ENCODE data around the gene LARGE1. TPM values are rescaled to one million over a fixed set of nuclear protein-coding genes. Genes with fewer than 3 reads are reported as not detected.

The LARGE1 gene
- polyA plus RNA-seq, 3 donors from 2014 or later = 0.04 to 0.29 TPM; not detected in 1

DNA sequence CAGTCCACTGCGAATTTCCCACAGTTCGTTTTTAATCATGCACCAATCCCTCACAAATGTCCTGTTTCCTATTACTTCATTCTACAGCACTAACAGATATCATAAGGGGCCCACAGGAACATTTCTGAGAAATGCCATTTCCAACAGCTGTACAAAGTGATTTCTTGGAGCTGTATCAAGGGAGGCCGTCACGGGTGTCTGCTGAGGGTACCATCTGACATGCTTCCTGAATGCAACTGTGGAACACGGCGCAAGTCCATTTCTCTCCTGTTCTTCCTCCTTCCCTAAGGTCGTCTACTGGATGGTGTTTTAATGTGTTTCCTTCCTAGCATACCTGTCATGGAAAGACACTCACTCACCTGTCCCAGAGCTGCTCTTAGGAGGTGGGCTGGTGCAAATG is 320.7 kb downstream of the LARGE1 start:
- Mint-ChIP-seq H3K9me3 (peaks cover 0 to 4% (median 1%) of the 10 kb centered on the region in 6 donors), H3K4me3 (no peak overlapping the region), H3K27me3 (ENCODE audit: low read depth in 3 of 3) (peaks cover 0 to 2% (median 2%) of the 10 kb centered on the region in 3 donors), H3K36me3 (peaks cover 0 to 10% (median 2%) of the 10 kb centered on the region in 3 donors), H3K27ac (no peak overlapping the region), H3K4me1 (no peaks in the 10 kb centered on the region)
- DNase-seq = no peak

DNA sequence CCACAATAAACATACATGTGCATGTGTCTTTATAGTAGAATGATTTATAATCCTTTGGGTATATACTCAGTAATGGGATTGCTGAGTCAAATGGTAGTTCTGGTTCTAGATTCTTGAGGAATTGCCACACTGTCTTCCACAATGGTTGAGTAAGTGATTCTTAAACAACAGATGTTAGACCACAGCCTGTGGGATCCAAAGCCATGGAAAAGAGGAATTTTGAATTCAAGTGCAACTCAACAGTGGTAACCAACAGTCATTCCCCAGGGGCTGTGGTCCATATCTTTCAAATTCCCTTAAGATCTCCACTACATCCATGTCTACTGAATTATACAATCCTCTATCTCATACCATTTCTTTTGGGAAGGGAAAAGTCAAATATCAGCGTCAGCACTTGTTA is 321.5 kb downstream of the LARGE1 start:
- Mint-ChIP-seq H3K4me1 (no peaks in the 10 kb centered on the region), H3K27ac (no peak overlapping the region), H3K4me3 (no peak overlapping the region), H3K27me3 (ENCODE audit: low read depth in 3 of 3) (peaks cover 0 to 2% (median 2%) of the 10 kb centered on the region in 3 donors), H3K9me3 (peaks cover 0 to 4% (median 1%) of the 10 kb centered on the region in 6 donors), H3K36me3 (peaks cover 0 to 10% (median 2%) of the 10 kb centered on the region in 3 donors)
- DNase-seq = no peak

DNA sequence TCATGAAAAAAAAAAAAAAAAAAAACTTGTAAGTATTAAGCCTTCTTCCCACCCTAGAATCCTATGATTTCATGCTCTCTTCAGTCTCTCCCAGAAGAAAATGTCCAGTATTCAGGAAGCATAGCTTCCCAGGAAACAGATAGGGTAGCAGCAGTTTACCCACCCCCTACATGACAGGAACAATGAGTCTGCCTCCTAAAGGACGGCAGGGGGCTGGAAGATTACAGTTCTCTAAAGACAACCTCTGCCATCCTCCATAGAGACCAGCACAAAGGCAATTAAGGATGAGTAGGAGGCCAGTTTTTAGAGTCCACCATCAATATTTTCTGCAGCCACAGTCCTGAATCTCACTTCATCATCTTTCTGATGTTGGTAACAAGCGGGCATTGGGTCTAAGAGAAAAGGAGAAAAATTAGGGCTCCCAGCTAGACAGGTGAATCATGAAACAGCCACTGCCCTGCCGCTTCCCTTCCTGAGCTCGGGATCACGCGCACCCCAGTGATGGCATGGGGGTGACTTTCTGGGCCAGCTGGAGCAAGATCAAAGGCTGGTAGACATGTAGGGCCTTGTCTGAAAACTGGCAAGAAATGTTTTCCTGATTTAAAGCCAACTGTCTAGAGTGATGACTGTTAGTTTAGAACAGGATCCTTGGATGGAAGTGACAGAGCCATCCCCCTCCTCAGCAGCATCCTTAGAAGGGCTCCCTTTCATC is 322.8 kb downstream of the LARGE1 start:
- H3K9me3 Mint-ChIP-seq = peaks cover 0 to 4% (median 1%) of the 10 kb centered on the region in 6 donors
- peaks cover 0 to 2% (median 2%) of the 10 kb centered on the region in 3 donors for H3K27me3 Mint-ChIP-seq (ENCODE audit: low read depth in 3 of 3)
- no peaks in the 10 kb centered on the region for H3K4me1 Mint-ChIP-seq
- no peak overlapping the region for H3K4me3 Mint-ChIP-seq
- H3K36me3 Mint-ChIP-seq = peaks cover 0 to 10% (median 2%) of the 10 kb centered on the region in 3 donors
- DNase-seq = no peak
- no peak overlapping the region for H3K27ac Mint-ChIP-seq

DNA sequence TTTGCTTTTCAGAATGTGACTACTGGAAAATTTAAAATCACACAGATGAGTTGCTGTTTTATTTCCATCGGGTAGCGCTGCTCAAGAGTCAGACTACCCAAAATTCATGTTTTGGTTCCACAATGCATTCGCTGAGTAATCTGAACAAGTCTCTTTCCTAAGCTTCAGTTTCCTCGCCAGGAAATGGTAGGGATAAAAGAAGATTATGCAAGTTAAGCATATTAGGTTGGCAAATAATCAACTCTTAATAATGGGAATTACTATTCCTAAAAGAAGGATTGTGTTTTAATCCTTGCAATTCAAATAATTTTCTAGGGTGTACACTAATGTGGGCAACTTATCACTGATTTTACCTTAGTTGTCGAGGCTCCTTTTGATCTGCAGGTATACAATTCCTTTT is 326.5 kb downstream of the LARGE1 start:
- DNase-seq = no peak
- Mint-ChIP-seq H3K4me1 (no peaks in the 10 kb centered on the region), H3K27ac (no peak overlapping the region), H3K9me3 (peaks cover 0 to 4% (median under 1%) of the 10 kb centered on the region in 6 donors), H3K4me3 (no peak overlapping the region), H3K36me3 (peaks cover 0 to 4% (median 2%) of the 10 kb centered on the region in 3 donors), H3K27me3 (ENCODE audit: low read depth in 3 of 3) (peaks cover 0 to 2% (median 0%) of the 10 kb centered on the region in 3 donors)

DNA sequence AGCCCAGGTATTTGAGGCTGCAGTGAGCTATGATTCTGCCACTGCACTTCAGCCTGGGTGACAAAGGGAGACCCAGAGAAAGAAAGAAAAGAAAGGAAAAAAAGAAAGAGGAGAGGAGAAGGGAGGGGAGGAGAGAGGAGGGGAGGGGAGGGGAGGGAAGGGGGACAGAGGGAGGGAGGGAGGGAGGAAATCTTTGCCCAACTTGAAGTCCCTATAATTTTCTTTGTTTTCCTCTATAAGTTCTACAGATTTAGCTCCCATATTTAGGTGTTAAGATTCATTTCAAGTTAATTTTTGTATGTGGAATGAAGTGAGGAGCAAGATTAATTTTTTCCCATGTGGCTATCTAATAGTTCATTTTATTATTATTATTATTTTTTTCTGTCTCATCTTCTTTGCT is 328.3 kb downstream of the LARGE1 start:
- no peaks in the 10 kb centered on the region for H3K27me3 Mint-ChIP-seq (ENCODE audit: low read depth in 3 of 3)
- DNase-seq = no peak

DNA sequence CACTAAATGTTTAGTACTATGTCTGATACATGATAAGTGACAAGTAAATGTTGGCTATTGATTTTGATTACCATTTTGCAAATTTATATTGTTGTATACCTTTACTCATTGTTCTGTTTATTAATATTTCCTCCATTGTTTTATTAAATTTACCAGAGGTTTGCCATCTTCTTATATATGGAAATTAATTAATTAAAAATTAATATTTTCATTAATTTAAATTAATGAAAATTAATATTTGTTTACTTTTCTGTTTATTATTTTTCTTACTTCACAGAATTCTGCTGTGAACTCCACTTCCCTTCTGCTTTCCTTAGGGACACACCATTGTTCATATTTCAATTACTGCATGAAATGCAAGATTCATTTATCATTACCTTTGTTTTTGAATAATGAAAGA is 331.0 kb downstream of the LARGE1 start:
- Mint-ChIP-seq H3K4me3 (no peak overlapping the region), H3K4me1 (no peaks in the 10 kb centered on the region), H3K27me3 (ENCODE audit: low read depth in 3 of 3) (no peaks in the 10 kb centered on the region), H3K36me3 (no peaks in the 10 kb centered on the region), H3K27ac (no peak overlapping the region), H3K9me3 (peaks cover 0 to 2% (median 0%) of the 10 kb centered on the region in 6 donors)
- no peak for DNase-seq

More for the DNA sequence above, 328.3 kb downstream of the LARGE1 start:
- Mint-ChIP-seq H3K36me3 (peaks cover 0 to 3% (median 0%) of the 10 kb centered on the region in 3 donors), H3K27ac (no peak overlapping the region), H3K9me3 (peaks cover 0 to 2% (median 0%) of the 10 kb centered on the region in 6 donors), H3K4me3 (no peak overlapping the region), H3K4me1 (no peaks in the 10 kb centered on the region)

DNA sequence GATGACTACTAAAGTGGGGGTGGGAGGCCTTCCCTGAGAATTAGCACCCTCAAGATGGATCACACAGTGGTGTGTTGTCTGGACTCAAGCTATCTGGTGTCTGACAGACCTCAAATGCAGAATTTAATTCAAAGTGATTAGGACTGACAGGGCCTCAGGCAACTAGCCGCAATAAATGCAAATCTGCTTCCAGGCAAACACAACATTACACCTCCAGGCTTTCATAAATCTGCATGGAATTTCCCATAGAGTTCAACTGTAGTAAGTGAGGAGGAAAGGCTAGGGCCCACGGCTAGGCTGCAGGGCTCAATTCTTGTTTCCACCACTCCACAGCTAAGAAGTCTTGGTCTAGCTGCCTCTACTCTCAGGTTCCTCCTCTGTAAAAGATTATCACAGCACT is 331.4 kb downstream of the LARGE1 start:
- H3K36me3 Mint-ChIP-seq = no peaks in the 10 kb centered on the region
- H3K9me3 Mint-ChIP-seq = peaks cover 0 to 2% (median 0%) of the 10 kb centered on the region in 6 donors
- H3K4me1 Mint-ChIP-seq = no peaks in the 10 kb centered on the region
- H3K27ac Mint-ChIP-seq = no peak overlapping the region
- H3K4me3 Mint-ChIP-seq = no peak overlapping the region
- no peak for DNase-seq
- no peaks in the 10 kb centered on the region for H3K27me3 Mint-ChIP-seq (ENCODE audit: low read depth in 3 of 3)

DNA sequence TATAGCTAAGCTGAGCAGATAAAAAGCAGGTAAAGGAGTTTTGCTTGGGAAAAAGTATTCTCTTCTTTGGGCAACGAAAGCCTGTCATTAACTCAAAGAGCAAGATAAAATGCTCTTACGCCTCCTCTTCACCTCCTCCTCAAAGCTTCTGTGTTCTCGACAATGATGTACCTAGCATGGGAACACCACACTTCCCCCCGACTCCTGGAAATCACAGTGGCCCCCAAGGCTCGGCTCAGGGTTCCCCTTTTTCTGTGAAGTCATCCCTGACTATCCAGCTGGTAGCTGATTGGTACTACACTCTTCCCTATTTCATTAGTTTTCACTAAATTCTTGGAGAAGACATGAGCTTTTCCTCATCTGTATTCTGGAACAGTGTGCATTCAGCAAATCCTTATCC is 336.1 kb downstream of the LARGE1 start:
- Mint-ChIP-seq H3K4me3 (no peak overlapping the region), H3K36me3 (no peaks in the 10 kb centered on the region), H3K27me3 (ENCODE audit: low read depth in 3 of 3) (peaks cover 0 to 5% (median 0%) of the 10 kb centered on the region in 3 donors), H3K27ac (no peak overlapping the region), H3K9me3 (no peaks in the 10 kb centered on the region), H3K4me1 (no peaks in the 10 kb centered on the region)
- DNase-seq = no peak

DNA sequence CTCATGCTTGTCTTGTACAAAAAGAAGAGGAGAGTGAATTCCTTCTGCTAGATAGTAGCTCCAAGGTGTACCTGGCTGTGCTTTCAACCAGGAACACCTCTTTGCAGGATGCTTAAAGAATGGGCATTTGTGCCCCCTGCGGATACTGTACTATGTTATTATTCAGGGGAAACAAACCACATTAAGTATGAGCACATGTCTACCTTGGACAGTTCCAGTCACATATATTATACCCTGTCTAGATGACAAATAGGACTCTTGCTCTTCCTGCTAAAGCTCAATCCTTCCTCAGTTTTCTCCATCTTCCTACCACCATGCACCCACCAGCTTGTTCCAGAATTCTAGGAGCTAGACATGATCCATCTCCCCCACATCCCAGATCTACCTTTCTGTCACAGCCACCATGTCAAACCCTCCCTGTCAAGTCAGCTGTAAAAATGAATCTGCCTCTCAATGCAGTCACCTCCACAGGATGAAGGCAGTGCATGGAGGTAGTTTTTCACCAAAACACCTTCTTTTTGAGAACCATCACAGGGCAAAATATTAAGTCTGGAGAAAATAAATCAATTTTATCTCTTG is 337.4 kb downstream of the LARGE1 start:
- no peaks in the 10 kb centered on the region for H3K9me3 Mint-ChIP-seq
- no peaks in the 10 kb centered on the region for H3K4me1 Mint-ChIP-seq
- no peak overlapping the region for H3K27ac Mint-ChIP-seq
- DNase-seq = no peak
- H3K27me3 Mint-ChIP-seq (ENCODE audit: low read depth in 3 of 3) = peaks cover 0 to 5% (median 0%) of the 10 kb centered on the region in 3 donors
- H3K36me3 Mint-ChIP-seq = no peaks in the 10 kb centered on the region
- H3K4me3 Mint-ChIP-seq = no peak overlapping the region

DNA sequence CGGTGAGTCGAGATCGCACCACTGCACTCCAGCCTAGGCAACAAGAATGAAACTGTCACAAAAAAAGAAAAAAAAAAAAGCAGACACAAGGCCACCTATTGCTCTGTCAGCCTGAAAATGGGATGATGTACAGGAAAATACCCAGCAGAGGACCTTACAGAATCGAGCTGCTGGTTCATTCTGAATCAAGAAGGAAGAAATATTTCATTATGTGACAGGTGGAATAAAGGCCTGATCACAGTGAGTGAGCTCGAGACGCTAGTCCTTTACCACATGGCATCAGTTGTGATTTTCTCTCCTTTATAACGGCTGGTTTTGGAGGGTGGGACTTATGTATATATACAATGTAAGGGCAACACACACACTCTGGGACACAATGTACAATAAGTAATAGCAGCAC is 340.0 kb downstream of the LARGE1 start:
- Mint-ChIP-seq H3K9me3 (no peaks in the 10 kb centered on the region), H3K4me3 (no peak overlapping the region), H3K36me3 (no peaks in the 10 kb centered on the region), H3K27me3 (ENCODE audit: low read depth in 3 of 3) (peaks cover 0 to 5% (median 2%) of the 10 kb centered on the region in 3 donors), H3K27ac (no peak overlapping the region), H3K4me1 (no peaks in the 10 kb centered on the region)
- no peak for DNase-seq

DNA sequence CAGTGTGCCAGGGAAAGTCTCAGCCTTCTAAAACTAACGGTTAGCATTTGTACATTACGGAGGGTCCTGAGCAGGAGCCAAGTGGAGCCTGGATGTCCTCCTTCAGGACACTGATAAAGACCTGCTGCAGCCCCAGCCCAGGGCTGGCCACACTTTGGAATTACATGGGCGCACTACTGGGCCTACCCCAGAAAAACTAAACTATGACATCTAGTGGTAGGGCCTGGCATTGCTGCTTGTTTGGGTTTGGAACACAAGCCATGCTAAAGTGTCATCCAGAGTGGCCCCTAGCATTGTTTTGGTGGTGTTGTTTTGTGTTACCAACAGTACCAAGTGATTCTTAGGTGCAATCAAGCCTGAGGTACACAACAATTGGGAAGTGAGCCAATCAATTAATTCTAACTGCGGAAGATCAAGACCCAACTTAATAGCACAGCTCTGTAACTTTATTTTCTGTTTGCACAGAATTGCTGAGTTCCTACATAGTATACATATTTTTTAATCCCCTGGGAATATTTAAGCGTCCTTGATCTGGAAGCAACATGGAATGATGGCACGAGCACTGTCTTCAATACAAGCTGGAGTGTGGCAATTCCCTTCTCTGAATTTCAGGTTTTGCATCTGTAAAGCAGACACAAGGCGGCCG is 340.7 kb downstream of the LARGE1 start:
- peak; percentile 20 to 37 (median 23) for DNase-seq
- Mint-ChIP-seq H3K9me3 (peaks cover 0 to under 1% (median 0%) of the 10 kb centered on the region in 6 donors), H3K27me3 (ENCODE audit: low read depth in 3 of 3) (peaks cover 0 to 7% (median 2%) of the 10 kb centered on the region in 3 donors), H3K36me3 (no peaks in the 10 kb centered on the region), H3K4me1 (no peaks in the 10 kb centered on the region), H3K27ac (no peak overlapping the region), H3K4me3 (no peak overlapping the region)

DNA sequence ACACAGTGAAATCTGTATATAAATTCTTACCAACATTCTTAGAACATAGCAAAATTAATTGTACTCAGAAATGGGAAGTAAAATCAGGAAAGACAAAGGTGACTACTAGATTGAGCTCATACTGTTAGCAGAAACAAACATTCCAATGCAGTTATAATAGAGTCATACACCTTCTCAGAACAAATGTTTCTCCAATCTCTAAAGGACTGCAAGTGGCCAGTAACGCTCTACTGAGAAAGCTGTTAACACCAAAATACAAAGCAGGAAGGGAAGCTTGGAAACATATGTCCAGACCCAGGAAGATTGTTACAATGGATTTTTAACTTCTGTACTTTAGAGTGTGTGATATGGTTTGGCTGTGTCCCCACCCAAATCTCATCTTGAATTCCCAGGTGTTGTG is 341.5 kb downstream of the LARGE1 start:
- H3K27me3 Mint-ChIP-seq (ENCODE audit: low read depth in 3 of 3) = peaks cover 0 to 7% (median 2%) of the 10 kb centered on the region in 3 donors
- H3K27ac Mint-ChIP-seq = no peak overlapping the region
- no peak overlapping the region for H3K4me3 Mint-ChIP-seq
- no peaks in the 10 kb centered on the region for H3K36me3 Mint-ChIP-seq
- H3K4me1 Mint-ChIP-seq = no peaks in the 10 kb centered on the region
- DNase-seq = no peak
- peaks cover 0 to 5% (median 0%) of the 10 kb centered on the region in 6 donors for H3K9me3 Mint-ChIP-seq

DNA sequence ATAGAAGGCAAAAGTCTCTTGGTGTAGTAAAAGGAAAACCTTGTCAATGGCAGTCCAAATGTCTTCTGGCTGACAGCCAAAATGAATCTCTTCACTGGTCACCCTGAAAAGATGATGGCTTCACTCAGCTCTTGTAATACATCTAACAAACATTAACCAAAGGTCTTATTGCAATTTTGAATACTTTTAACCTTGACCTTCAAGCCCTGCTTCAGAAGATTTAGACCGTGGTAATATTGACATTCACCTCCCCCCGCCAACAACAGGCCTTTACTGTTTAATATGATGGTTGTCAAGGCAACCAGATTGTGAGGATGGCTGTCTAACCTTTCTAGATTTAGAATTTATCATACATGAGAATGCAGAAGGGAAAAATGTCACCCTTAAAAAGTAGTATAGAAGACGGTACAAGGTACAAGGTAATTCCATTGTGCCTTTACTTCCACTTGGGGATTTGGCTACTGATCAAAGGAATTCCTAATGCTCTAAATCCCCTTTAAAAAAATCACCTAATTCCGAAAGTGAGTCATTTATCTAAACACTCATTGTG is 342.3 kb downstream of the LARGE1 start:
- no peaks in the 10 kb centered on the region for H3K4me1 Mint-ChIP-seq
- no peak overlapping the region for H3K27ac Mint-ChIP-seq
- peaks cover 0 to 5% (median 0%) of the 10 kb centered on the region in 6 donors for H3K9me3 Mint-ChIP-seq
- peaks cover 0 to 7% (median 2%) of the 10 kb centered on the region in 3 donors for H3K27me3 Mint-ChIP-seq (ENCODE audit: low read depth in 3 of 3)
- no peak for DNase-seq
- H3K36me3 Mint-ChIP-seq = no peaks in the 10 kb centered on the region
- H3K4me3 Mint-ChIP-seq = no peak overlapping the region

DNA sequence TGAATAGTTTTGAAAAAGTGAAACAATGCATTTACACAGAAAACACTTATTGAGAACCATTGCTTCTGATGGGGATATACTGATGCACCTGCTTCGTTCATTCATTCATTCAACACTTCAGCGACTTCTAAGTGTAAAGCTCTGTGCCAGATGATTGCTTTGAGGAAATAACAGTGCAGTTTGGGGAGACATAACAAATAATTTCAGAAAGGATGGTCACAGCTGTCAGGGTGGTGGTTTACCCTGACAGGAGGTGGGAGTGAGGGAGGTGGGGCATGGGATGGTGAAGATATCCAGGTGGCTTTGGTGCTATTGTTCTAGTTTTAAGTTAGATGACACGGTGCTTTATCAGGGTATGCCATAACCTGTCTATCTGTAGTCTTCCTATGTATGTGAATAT is 344.1 kb downstream of the LARGE1 start:
- no peak overlapping the region for H3K4me3 Mint-ChIP-seq
- no peaks in the 10 kb centered on the region for H3K36me3 Mint-ChIP-seq
- peaks cover 0 to 7% (median 4%) of the 10 kb centered on the region in 3 donors for H3K27me3 Mint-ChIP-seq (ENCODE audit: low read depth in 3 of 3)
- H3K9me3 Mint-ChIP-seq = peaks cover 0 to 5% (median 0%) of the 10 kb centered on the region in 6 donors
- H3K4me1 Mint-ChIP-seq = no peaks in the 10 kb centered on the region
- no peak for DNase-seq
- H3K27ac Mint-ChIP-seq = peak overlapping the region in 1 of 6 donors; percentile 3

Data from immature natural killer cell (primary cell).